Measurements from ENCODE around the gene UBE2D4.

UBE2D4 gene

GRCh38 chr7:43915907-43916306, 10.3 kb upstream of the UBE2D4 start:
- H3K27ac ChIP-seq (ENCODE audit: low read length, poor library complexity, severe bottlenecking): no peak overlapping the region
- H3K23ac ChIP-seq (ENCODE audit: low read length in 2 of 2): no peak overlapping the region
- H4K91ac ChIP-seq (ENCODE audit: low read length): no peak overlapping the region
- no peaks in the 10 kb centered on the region for H3K4me1 ChIP-seq (ENCODE audit: control insufficient read depth, insufficient read depth, low read depth, low read length)
- no peak overlapping the region for H3K9ac ChIP-seq (ENCODE audit: low read length)
- no peak overlapping the region for H3K4ac ChIP-seq (ENCODE audit: low read depth in 1 of 2, low read length in 2 of 2)
- no peak overlapping the region for H2AK5ac ChIP-seq (ENCODE audit: low read length, severe bottlenecking)
- DNase-seq: no peak
- no peaks in the 10 kb centered on the region for H3K9me3 ChIP-seq (ENCODE audit: control insufficient read depth, low read length)
- no peak overlapping the region for H3K4me2 ChIP-seq (ENCODE audit: low read length, poor library complexity, severe bottlenecking)
- H2BK120ac ChIP-seq (ENCODE audit: low read depth, low read length): no peak overlapping the region
- no peak overlapping the region for H4K8ac ChIP-seq (ENCODE audit: low read length)
- H3K4me3 ChIP-seq (ENCODE audit: insufficient read depth in 1 of 2, low read depth in 1 of 2, low read length in 2 of 2): no peak overlapping the region
- no peaks in the 10 kb centered on the region for H3K27me3 ChIP-seq (ENCODE audit: control insufficient read depth in 1 of 2, insufficient read depth in 1 of 2, low read length in 2 of 2)
- 84% methylated on average over 5 of the region's 5 CpGs for WGBS
- H3K14ac ChIP-seq (ENCODE audit: low read length in 2 of 2): no peak overlapping the region
- H3K36me3 ChIP-seq (ENCODE audit: control insufficient read depth in 1 of 2, insufficient read depth in 2 of 2, low read depth in 1 of 2, low read length in 2 of 2): peaks cover 0 to 7% of the 10 kb centered on the region in 2 experiments
- H3K18ac ChIP-seq (ENCODE audit: low read depth in 1 of 2, low read length in 2 of 2): no peak overlapping the region
- no peak overlapping the region for H2BK15ac ChIP-seq (ENCODE audit: low read depth, poor library complexity, severe bottlenecking)
- no peak overlapping the region for H2BK12ac ChIP-seq (ENCODE audit: low read length in 2 of 2)
- H2AFZ ChIP-seq (ENCODE audit: low read depth, low read length): no peak overlapping the region
- H2BK5ac ChIP-seq (ENCODE audit: low read depth, low read length, poor library complexity, severe bottlenecking): no peak overlapping the region
- H3K79me1 ChIP-seq (replicated peaks; ENCODE audit: low read length, poor library complexity, severe bottlenecking): peaks cover 2% of the 10 kb centered on the region

GRCh38 chr7:43921423-43921822, 4.8 kb upstream of the UBE2D4 start:
- DNase-seq: no peak
- H2BK120ac ChIP-seq (ENCODE audit: low read depth, low read length): no peak overlapping the region
- 100% methylated on average over 1 of the region's 2 CpGs for WGBS
- no peak overlapping the region for H3K4me2 ChIP-seq (ENCODE audit: low read length, poor library complexity, severe bottlenecking)
- H3K9ac ChIP-seq (ENCODE audit: low read length): no peak overlapping the region
- H3K4me1 ChIP-seq (ENCODE audit: control insufficient read depth, insufficient read depth, low read depth, low read length): peaks cover 4% of the 10 kb centered on the region
- H2BK15ac ChIP-seq (ENCODE audit: low read depth, poor library complexity, severe bottlenecking): no peak overlapping the region
- H2BK12ac ChIP-seq (ENCODE audit: low read length in 2 of 2): no peak overlapping the region
- H3K79me1 ChIP-seq (replicated peaks; ENCODE audit: low read length, poor library complexity, severe bottlenecking): peaks cover 5% of the 10 kb centered on the region
- H3K18ac ChIP-seq (ENCODE audit: low read depth in 1 of 2, low read length in 2 of 2): no peak overlapping the region
- no peak overlapping the region for H2AK5ac ChIP-seq (ENCODE audit: low read length, severe bottlenecking)
- no peak overlapping the region for H3K23ac ChIP-seq (ENCODE audit: low read length in 2 of 2)
- H4K91ac ChIP-seq (ENCODE audit: low read length): no peak overlapping the region
- no peak overlapping the region for H3K27ac ChIP-seq (ENCODE audit: low read length, poor library complexity, severe bottlenecking)
- no peak overlapping the region for H2AFZ ChIP-seq (ENCODE audit: low read depth, low read length)
- peaks cover 0 to 7% of the 10 kb centered on the region in 2 experiments for H3K36me3 ChIP-seq (ENCODE audit: control insufficient read depth in 1 of 2, insufficient read depth in 2 of 2, low read depth in 1 of 2, low read length in 2 of 2)
- no peaks in the 10 kb centered on the region for H3K9me3 ChIP-seq (ENCODE audit: control insufficient read depth, low read length)
- no peak overlapping the region for H3K4me3 ChIP-seq (ENCODE audit: insufficient read depth in 1 of 2, low read depth in 1 of 2, low read length in 2 of 2)
- no peak overlapping the region for H3K4ac ChIP-seq (ENCODE audit: low read depth in 1 of 2, low read length in 2 of 2)
- H3K27me3 ChIP-seq (ENCODE audit: control insufficient read depth in 1 of 2, insufficient read depth in 1 of 2, low read length in 2 of 2): no peaks in the 10 kb centered on the region
- no peak overlapping the region for H2BK5ac ChIP-seq (ENCODE audit: low read depth, low read length, poor library complexity, severe bottlenecking)
- H4K8ac ChIP-seq (ENCODE audit: low read length): no peak overlapping the region
- no peak overlapping the region for H3K14ac ChIP-seq (ENCODE audit: low read length in 2 of 2)

DNA sequence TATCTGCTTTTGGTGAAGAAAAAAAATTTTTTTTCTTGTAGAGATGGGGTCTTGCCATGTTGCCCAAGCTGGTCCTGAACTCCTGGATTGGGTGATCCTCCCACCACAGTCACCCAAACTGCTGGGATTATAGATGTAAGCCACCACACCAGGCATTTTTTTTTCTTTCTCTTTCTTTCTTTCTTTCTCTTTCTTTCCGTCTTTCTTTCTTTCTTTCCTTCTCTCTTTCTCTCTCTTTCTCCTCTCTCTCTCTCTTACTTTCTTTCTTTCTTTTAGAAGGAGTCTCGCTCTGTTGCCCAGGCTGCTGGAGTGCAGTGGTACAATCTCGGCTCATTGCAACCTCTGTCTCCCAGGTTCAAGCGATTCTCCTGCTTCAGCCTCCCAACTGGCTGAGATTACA, 3.5 kb upstream of the UBE2D4 start:
- Histone ChIP-seq H3K79me1 (replicated peaks; ENCODE audit: low read length, poor library complexity, severe bottlenecking) (peaks cover 6% of the 10 kb centered on the region), H3K18ac (ENCODE audit: low read depth in 1 of 2, low read length in 2 of 2) (no peak overlapping the region), H3K9ac (ENCODE audit: low read length) (no peak overlapping the region), H2AFZ (ENCODE audit: low read depth, low read length) (no peak overlapping the region), H3K4me2 (ENCODE audit: low read length, poor library complexity, severe bottlenecking) (no peak overlapping the region), H2AK5ac (ENCODE audit: low read length, severe bottlenecking) (no peak overlapping the region), H3K4me1 (ENCODE audit: control insufficient read depth, insufficient read depth, low read depth, low read length) (peaks cover 6% of the 10 kb centered on the region), H2BK5ac (ENCODE audit: low read depth, low read length, poor library complexity, severe bottlenecking) (no peak overlapping the region), H3K23ac (ENCODE audit: low read length in 2 of 2) (no peak overlapping the region), H3K27ac (ENCODE audit: low read length, poor library complexity, severe bottlenecking) (no peak overlapping the region), H2BK120ac (ENCODE audit: low read depth, low read length) (no peak overlapping the region), H3K9me3 (ENCODE audit: control insufficient read depth, low read length) (no peaks in the 10 kb centered on the region), H3K27me3 (ENCODE audit: control insufficient read depth in 1 of 2, insufficient read depth in 1 of 2, low read length in 2 of 2) (no peaks in the 10 kb centered on the region), H3K36me3 (ENCODE audit: control insufficient read depth in 1 of 2, insufficient read depth in 2 of 2, low read depth in 1 of 2, low read length in 2 of 2) (peaks cover 0 to 7% of the 10 kb centered on the region in 2 experiments), H3K4me3 (ENCODE audit: insufficient read depth in 1 of 2, low read depth in 1 of 2, low read length in 2 of 2) (no peak overlapping the region), H2BK15ac (ENCODE audit: low read depth, poor library complexity, severe bottlenecking) (no peak overlapping the region), H3K4ac (ENCODE audit: low read depth in 1 of 2, low read length in 2 of 2) (no peak overlapping the region), H4K91ac (ENCODE audit: low read length) (no peak overlapping the region), H3K14ac (ENCODE audit: low read length in 2 of 2) (no peak overlapping the region), H4K8ac (ENCODE audit: low read length) (no peak overlapping the region), H2BK12ac (ENCODE audit: low read length in 2 of 2) (no peak overlapping the region)
- DNase-seq: no peak
- WGBS: 97% methylated on average over 3 of the region's 4 CpGs

DNA sequence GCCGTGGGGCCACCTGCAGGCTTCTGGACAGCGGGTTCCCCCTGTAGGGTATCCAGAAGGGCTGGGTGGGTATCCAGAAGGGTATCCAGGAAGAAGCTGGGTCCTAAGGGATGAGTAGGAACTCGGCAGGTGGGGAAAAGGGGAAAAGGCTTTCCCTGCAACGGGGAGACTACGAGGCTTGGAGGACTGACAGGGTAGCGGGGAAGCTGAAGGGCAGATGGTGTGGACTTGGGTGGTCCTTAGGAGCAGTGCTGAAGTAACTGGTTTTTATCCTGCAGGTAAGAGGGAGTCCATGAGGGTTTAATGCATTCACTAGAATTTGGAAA, 525 bp downstream of the UBE2D4 start:
- Histone ChIP-seq H3K18ac (ENCODE audit: low read depth in 1 of 2, low read length in 2 of 2) (peak overlapping the region; percentile 58 to 72), H2BK12ac (ENCODE audit: low read length in 2 of 2) (no peak overlapping the region), H3K4ac (ENCODE audit: low read depth in 1 of 2, low read length in 2 of 2) (peak overlapping the region in 1 of 2 experiments; percentile 88), H2AK5ac (ENCODE audit: low read length, severe bottlenecking) (no peak overlapping the region), H2BK120ac (ENCODE audit: low read depth, low read length) (no peak overlapping the region), H4K91ac (ENCODE audit: low read length) (no peak overlapping the region), H3K9me3 (ENCODE audit: control insufficient read depth, low read length) (no peaks in the 10 kb centered on the region), H3K9ac (ENCODE audit: low read length) (peak overlapping the region; percentile 81), H3K36me3 (ENCODE audit: control insufficient read depth in 1 of 2, insufficient read depth in 2 of 2, low read depth in 1 of 2, low read length in 2 of 2) (peaks cover 0 to 4% of the 10 kb centered on the region in 2 experiments), H4K8ac (ENCODE audit: low read length) (peak overlapping the region; percentile 99), H3K14ac (ENCODE audit: low read length in 2 of 2) (no peak overlapping the region), H2BK5ac (ENCODE audit: low read depth, low read length, poor library complexity, severe bottlenecking) (no peak overlapping the region), H2BK15ac (ENCODE audit: low read depth, poor library complexity, severe bottlenecking) (no peak overlapping the region), H3K23ac (ENCODE audit: low read length in 2 of 2) (no peak overlapping the region), H3K4me1 (ENCODE audit: control insufficient read depth, insufficient read depth, low read depth, low read length) (peaks cover 6% of the 10 kb centered on the region), H2AFZ (ENCODE audit: low read depth, low read length) (peak overlapping the region; percentile 99), H3K27ac (ENCODE audit: low read length, poor library complexity, severe bottlenecking) (peak overlapping the region; percentile 2), H3K79me1 (replicated peaks; ENCODE audit: low read length, poor library complexity, severe bottlenecking) (peaks cover 8% of the 10 kb centered on the region), H3K27me3 (ENCODE audit: control insufficient read depth in 1 of 2, insufficient read depth in 1 of 2, low read length in 2 of 2) (no peaks in the 10 kb centered on the region), H3K4me3 (ENCODE audit: insufficient read depth in 1 of 2, low read depth in 1 of 2, low read length in 2 of 2) (peak overlapping the region; percentile 79 to 92), H3K4me2 (ENCODE audit: low read length, poor library complexity, severe bottlenecking) (peak overlapping the region; percentile 87)
- 12% methylated on average over 6 of the region's 6 CpGs for WGBS
- no peak for DNase-seq

Measured in mesenchymal stem cell (in vitro differentiated cells and primary cell).